HG02852 (cell line): Measurements from ENCODE around the gene AK1.
"Not testable (repeated sequence)": the region's sequence is repeated elsewhere in the genome, so short reads cannot be mapped to it uniquely, and the experiment has no call there.

Experiments
- ATAC-seq: cut with Tn5 transposase; IDR thresholded peaks from one replicate; pipeline ENCODE4 v1.9.1; 2021; ENCODE audit warnings: mild to moderate bottlenecking, moderate library complexity; ENCODE audit not compliant: unreplicated experiment

The AK1 gene

DNA sequence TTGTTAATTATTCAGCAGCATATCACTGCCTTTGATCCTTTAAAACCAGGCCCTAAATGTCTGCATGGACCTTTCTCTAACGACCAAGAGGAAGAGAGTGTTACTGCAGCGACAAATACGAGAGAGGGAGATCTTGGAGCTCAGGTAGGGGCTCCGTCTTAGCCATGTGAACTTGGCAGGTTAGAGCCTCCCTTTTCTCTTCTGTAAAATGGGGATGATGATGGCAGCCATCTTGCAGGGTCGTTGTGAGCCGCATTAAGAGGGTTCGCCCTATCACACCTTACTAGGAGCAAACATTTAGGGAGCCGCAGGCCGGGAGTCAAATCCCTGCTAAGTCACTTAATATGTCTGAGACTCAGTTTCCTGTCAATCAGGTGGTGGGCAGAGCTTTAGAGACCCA lies 24.6 kb downstream of the AK1 start:
- ATAC-seq = no peak

GRCh38 chr9:127850286-127850830 lies 27.1 kb downstream of the AK1 start:
- no peak for ATAC-seq

- ATAC-seq = no peak
These were observed 28.5 kb downstream of the AK1 start for GRCh38 chr9:127848756-127849504.

- no peak for ATAC-seq
These were observed 29.4 kb downstream of the AK1 start for GRCh38 chr9:127847833-127848755.

DNA sequence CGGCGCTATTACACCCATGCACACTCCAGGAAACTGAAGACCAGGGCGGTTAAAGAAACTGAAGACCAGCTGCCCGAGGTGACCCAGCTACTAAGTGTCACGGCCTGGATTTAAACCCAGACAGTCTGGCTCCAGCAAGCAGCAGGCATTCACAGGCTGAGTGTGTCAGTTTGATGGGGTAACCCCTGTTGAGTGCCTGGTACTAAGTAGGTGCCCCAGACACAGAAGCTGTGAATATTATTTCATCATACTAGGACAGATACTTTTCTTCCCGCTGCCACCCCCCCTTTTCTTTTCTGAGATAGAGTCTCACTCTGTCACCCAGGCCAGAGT lies 30.3 kb downstream of the AK1 start:
- no peak for ATAC-seq

DNA sequence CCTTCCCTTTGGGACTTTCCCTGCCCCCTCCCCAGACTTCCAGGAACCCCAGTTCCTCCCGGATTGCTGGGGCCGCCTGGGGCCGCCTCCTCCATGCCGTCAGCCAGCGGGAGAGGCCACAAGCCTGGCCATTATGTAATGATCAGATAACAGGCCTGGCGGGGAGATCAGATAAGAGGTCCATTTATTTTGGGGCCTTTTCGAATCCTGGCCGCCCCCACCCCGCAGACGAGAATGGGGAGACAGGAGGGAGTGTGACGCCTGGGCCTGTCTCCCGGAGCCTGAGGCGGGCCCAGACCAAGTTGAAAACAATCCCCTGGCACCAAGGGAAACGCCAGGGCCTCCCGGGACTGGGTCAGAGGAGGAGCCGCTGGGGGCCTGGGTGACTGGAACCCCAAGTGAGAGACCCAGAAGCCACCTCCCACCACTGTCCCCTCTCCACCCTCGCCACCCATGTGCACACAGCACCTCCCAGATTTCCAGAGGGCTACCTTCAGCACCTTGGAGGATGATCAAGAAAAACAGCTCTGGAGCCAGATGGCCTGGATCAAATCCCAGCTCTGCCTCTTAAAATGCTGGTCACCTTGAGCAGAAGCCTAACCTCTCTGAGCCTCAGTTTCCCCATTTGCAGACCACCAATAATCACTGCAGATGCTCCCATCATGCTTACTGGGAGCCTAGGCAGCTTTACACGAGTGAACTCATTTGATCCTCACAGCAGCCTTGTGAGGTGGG lies 30.9 kb downstream of the AK1 start:
- ATAC-seq = no peak

- ATAC-seq = not testable (repeated sequence)
These were observed 31.9 kb downstream of the AK1 start for GRCh38 chr9:127845619-127846018.

GRCh38 chr9:127844821-127845359 lies 32.6 kb downstream of the AK1 start:
- ATAC-seq = no peak

DNA sequence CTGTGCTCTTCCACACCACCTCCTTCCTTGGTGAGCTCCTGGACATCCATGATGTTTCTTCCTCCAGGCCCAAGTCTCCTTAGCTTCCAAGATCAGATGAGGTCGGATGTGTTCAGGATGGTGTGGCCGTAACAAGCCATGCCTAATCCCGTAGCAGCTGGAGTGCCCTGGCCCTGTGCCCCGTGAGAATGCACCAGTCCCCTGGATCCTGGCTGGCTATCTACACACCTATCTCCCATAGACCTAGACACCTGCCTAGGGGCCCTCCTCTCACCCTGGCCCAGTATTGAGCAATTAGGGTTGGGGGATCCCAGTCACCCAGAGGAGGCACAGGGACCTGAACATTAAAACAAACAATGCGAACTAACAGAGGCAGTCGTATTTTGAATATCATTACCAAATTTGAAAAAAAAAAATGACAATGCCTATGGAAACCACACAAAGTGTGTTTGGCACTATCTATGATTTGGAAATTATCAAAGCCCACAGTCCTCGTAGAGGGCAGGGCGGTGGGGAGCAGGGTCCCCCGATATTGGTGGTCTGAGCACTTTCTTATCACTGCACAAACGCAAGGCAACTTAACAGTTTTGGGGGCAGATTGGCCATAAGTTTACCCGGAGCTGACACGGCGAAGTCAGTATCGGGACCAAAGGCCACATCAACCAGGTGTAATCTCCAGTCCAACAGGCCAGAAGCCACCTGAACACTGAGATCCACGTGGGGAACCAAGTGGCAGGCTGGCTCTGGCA lies 36.2 kb downstream of the AK1 start:
- no peak for ATAC-seq

- no peak for ATAC-seq
These were observed 38.9 kb downstream of the AK1 start for GRCh38 chr9:127838375-127839078.

GRCh38 chr9:127837346-127837745 lies 40.1 kb downstream of the AK1 start:
- ATAC-seq = no peak

GRCh38 chr9:127836561-127836960 lies 40.9 kb downstream of the AK1 start:
- not testable (repeated sequence) for ATAC-seq

DNA sequence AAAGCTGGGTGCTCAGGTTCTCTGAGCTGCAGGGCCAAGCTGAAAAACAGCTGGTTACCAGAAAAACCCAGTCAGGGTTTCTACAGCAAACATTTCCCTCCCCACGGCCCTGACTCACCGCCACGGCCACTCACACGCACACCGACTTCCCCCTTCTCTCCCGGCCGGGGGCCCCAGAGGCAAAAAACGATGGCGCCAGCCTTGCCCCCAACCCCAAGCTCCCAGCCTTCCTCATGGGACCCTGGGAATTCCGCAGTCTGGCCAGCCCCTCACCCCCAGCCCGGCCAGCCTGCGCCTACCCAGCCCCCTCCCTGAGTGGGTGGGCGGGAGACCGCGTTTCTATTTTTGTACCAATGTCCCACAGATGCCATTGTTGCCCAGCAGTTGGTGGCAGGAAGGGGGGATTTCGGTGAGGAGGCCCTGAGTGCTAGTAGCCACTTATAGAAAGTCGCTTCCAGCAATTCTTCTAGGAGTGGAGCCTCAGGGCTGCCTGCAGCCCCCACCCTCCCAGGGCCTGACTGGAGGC lies 41.4 kb downstream of the AK1 start:
- no peak for ATAC-seq

DNA sequence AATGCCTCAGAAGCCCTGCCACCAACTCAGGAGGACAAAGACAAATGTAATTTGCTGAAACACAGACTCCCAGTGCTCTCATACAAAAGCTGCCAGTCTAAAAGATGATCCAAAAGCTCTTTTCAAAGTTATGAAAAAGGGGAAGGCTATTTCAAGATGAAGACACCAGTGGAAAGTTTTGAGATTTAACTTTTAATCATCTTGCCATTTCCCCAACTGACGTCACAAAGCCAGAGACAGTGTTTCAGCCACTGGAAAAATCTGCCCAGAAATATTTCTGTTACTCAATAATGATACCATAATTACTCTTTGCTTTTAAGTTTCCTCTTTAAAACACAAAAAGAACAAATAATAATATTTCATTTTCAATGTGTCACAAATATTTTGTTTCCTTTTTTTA lies 43.9 kb downstream of the AK1 start:
- ATAC-seq = no peak

- no peak for ATAC-seq
These were observed 45.2 kb downstream of the AK1 start for GRCh38 chr9:127832248-127832647.

- no peak for ATAC-seq
These were observed 48.1 kb downstream of the AK1 start for GRCh38 chr9:127829205-127829906.

GRCh38 chr9:127828262-127829031 lies 49.0 kb downstream of the AK1 start:
- no peak for ATAC-seq
